HL-60 (cell line): ENCODE measurements around the gene SASH1.

Source experiments
- DNase-seq, 2 experiments: peaks; one replicate each; pipeline ENCODE4 v3.0.0-alpha.2; 2010 to 2020; ENCODE audit warnings: low read depth in 1 of 2, low spot score in 1 of 2
- H3K27ac ChIP-seq: fragments of 250-450 bp; sonication (Bioruptor Pico); replicated peaks from 2 replicates; pipeline ENCODE4 v1.5.1; 2020; ENCODE audit warnings: mild to moderate bottlenecking, moderate library complexity
- H3K27me3 ChIP-seq: fragments of 250-450 bp; sonication (Bioruptor Pico); 2 replicates; pipeline ENCODE4 v1.5.1; 2021; ENCODE audit warnings: mild to moderate bottlenecking, moderate library complexity; ENCODE audit not compliant: insufficient read depth, poor library complexity, severe bottlenecking
- H3K4me3 ChIP-seq: replicated peaks from 2 replicates; pipeline ENCODE4 v1.5.1; 2011; ENCODE audit warnings: mild to moderate bottlenecking, control low read depth, low read length; ENCODE audit not compliant: insufficient read depth
- GABPA ChIP-seq: IDR thresholded peaks from 2 replicates; pipeline ENCODE4 v1.6.1; 2012; ENCODE audit warnings: low read depth
- POLR2AphosphoS5 ChIP-seq: IDR thresholded peaks from 2 replicates; pipeline ENCODE4 v1.6.1; 2012; ENCODE audit warnings: low read depth
- SPI1 ChIP-seq: IDR thresholded peaks from 2 replicates; pipeline ENCODE4 v1.6.1; 2012; ENCODE audit warnings: low read depth, mild to moderate bottlenecking, borderline replicate concordance
- TF ChIP-seq, protein P1 (sequence below): IDR thresholded peaks from one replicate; pipeline ENCODE4 v1.5.1; 2011; ENCODE audit warnings: low read length, control low read depth, inconsistent platforms; ENCODE audit not compliant: insufficient read depth
- TF ChIP-seq, protein P2 (sequence below): IDR thresholded peaks from 2 replicates; pipeline ENCODE4 v1.6.1; 2012; ENCODE audit warnings: low read depth; ENCODE audit not compliant: insufficient replicate concordance

The SASH1 gene

DNA sequence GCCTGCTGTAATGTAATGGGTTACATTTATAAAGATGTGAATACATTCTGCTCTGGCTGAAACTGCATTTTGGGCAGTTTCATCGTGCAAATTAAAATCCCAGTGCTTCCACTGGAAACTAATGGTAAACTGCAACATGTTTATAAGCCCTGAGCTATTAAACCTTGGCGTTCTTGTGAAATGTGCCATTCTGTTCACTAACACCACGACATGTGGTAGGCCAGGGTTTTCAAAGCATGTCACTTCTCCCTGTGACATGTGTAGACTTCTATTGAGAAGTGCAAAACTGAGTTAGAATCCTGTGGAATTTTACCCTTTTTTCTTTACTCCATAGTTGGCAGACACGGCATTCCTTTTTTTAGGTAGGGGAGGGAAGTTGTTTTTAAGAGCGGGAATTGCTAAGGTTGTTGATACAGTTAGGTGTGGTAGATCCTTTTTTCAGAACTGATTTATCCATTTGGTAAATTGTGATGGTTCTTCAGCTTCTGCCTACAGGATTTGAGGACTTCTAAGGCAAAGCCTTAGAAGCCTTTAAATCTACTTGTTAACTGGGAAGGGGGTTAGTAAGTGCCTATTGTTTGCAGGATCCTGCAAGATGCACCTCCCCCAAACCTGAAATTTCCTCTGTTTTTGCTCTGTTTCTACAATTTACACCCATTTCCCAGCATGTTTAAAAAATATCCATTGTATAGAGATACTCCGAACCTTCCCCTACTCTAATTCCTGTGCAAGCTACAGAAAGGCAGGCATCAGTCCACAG lies 4.2 kb downstream of the SASH1 start:
- H3K4me3 ChIP-seq: no peak overlapping the region
- no peak for DNase-seq
- H3K27me3 ChIP-seq: peaks cover 22% of the 10 kb centered on the region
- H3K27ac ChIP-seq: no peak overlapping the region
- TF ChIP-seq SPI1 (no peak), GABPA (no peak), POLR2AphosphoS5 (no peak)
- TF ChIP-seq, protein P1, sequence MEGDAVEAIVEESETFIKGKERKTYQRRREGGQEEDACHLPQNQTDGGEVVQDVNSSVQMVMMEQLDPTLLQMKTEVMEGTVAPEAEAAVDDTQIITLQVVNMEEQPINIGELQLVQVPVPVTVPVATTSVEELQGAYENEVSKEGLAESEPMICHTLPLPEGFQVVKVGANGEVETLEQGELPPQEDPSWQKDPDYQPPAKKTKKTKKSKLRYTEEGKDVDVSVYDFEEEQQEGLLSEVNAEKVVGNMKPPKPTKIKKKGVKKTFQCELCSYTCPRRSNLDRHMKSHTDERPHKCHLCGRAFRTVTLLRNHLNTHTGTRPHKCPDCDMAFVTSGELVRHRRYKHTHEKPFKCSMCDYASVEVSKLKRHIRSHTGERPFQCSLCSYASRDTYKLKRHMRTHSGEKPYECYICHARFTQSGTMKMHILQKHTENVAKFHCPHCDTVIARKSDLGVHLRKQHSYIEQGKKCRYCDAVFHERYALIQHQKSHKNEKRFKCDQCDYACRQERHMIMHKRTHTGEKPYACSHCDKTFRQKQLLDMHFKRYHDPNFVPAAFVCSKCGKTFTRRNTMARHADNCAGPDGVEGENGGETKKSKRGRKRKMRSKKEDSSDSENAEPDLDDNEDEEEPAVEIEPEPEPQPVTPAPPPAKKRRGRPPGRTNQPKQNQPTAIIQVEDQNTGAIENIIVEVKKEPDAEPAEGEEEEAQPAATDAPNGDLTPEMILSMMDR: no peak
- TF ChIP-seq, protein P2, sequence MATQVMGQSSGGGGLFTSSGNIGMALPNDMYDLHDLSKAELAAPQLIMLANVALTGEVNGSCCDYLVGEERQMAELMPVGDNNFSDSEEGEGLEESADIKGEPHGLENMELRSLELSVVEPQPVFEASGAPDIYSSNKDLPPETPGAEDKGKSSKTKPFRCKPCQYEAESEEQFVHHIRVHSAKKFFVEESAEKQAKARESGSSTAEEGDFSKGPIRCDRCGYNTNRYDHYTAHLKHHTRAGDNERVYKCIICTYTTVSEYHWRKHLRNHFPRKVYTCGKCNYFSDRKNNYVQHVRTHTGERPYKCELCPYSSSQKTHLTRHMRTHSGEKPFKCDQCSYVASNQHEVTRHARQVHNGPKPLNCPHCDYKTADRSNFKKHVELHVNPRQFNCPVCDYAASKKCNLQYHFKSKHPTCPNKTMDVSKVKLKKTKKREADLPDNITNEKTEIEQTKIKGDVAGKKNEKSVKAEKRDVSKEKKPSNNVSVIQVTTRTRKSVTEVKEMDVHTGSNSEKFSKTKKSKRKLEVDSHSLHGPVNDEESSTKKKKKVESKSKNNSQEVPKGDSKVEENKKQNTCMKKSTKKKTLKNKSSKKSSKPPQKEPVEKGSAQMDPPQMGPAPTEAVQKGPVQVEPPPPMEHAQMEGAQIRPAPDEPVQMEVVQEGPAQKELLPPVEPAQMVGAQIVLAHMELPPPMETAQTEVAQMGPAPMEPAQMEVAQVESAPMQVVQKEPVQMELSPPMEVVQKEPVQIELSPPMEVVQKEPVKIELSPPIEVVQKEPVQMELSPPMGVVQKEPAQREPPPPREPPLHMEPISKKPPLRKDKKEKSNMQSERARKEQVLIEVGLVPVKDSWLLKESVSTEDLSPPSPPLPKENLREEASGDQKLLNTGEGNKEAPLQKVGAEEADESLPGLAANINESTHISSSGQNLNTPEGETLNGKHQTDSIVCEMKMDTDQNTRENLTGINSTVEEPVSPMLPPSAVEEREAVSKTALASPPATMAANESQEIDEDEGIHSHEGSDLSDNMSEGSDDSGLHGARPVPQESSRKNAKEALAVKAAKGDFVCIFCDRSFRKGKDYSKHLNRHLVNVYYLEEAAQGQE: no peak

DNA sequence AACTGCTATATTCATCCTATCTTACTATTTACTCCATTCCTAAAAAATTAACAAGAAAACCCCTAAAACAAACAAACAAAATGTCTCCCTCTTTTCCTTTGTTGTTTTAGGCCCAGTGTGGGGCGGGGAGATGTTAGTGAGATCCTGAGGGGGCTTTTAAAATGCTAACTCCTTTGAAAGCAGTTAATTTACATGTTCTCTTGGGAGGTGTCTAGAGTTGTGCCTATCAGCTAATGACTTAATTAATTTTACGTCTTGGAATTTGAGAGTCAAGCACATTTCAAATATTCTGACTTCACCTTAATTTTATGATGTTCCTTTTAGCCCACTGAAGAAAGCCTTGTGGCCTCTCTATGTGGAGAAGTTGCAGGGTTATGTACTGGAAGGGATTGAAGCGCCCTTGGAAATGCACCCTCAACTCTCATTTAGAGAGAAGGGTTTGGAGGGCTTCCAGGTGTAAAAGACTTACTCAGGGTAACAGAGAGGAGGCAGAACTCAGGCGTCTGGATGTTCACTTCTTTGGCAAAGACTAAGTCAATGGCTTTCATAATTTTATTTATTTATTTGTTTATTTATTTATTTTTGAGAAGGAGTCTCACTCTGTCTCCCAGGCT lies 4.9 kb downstream of the SASH1 start:
- no peak for DNase-seq
- TF ChIP-seq SPI1: no peak
- no peak overlapping the region for H3K27ac ChIP-seq
- H3K27me3 ChIP-seq: peaks cover 15% of the 10 kb centered on the region
- H3K4me3 ChIP-seq: no peak overlapping the region

DNA sequence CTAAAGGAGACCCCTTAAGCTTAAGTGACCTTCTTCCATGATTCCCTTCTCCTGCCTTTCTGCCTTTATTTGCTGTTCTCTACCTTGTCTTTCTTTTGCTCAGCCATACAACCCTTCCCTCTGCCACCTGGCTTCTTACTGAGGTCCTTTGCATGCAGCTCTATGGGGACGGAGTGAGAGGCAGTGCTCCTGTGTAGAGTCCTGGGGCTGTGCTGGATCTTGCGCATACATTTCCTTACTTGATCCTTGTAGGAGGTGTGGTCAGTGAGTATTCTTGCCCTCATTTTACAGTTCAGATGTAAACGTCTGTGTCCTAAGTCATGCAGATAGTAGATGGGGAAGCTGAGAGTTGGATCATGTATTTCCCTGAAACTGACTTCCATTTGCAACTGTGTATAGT lies 5.7 kb downstream of the SASH1 start:
- H3K27me3 ChIP-seq: peaks cover 10% of the 10 kb centered on the region
- no peak overlapping the region for H3K27ac ChIP-seq
- no peak overlapping the region for H3K4me3 ChIP-seq
- DNase-seq: no peak
- no peak for TF ChIP-seq SPI1
- TF ChIP-seq GABPA: no peak
- TF ChIP-seq, protein P1: no peak

DNA sequence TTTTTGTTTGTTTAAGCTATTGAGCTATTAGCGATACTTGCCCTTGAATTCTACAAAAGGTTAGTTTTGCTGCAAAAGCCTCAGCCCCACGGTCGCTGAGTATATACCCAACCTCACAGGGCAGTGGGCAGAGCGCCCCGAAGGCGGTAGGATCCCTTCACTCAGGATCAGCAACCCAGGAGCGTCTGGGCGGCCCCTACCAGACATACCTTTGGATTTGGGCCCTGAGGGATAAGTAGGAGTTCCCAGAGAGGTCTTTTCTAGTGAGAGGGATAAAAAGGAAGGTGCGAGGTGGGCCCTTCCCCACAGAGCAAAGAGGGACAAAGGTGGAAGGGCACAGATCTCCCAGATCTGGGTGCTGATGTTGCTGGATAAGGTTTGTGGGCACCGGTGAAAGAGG lies 6.1 kb downstream of the SASH1 start:
- Histone ChIP-seq H3K27me3 (peaks cover 6% of the 10 kb centered on the region), H3K27ac (no peak overlapping the region), H3K4me3 (no peak overlapping the region)
- TF ChIP-seq SPI1: no peak
- TF ChIP-seq, protein P1: no peak
- no peak for TF ChIP-seq POLR2AphosphoS5
- TF ChIP-seq, protein P2: no peak
- no peak for TF ChIP-seq GABPA
- DNase-seq: no peak
